ENCODE data around the gene OAF. TPM values are rescaled to one million over a fixed set of nuclear protein-coding genes. Genes with fewer than 3 reads are reported as not detected.
"Not testable (repeated sequence)": the region's sequence is repeated elsewhere in the genome, so short reads cannot be mapped to it uniquely, and the experiment has no call there.

Gene OAF
- total RNA-seq, 2 experiments from 2014 or later: 5.3 TPM

GRCh38 chr11:120272303-120272702, 61.5 kb downstream of the OAF start:
- Mint-ChIP-seq H3K27ac (no peak overlapping the region), H3K36me3 (ENCODE audit: low read depth) (no peaks in the 10 kb centered on the region), H3K4me3 (no peak overlapping the region), H3K27me3 (ENCODE audit: low read depth) (peaks cover 27% of the 10 kb centered on the region), H3K4me1 (ENCODE audit: low read depth) (no peaks in the 10 kb centered on the region), H3K9me3 (ENCODE audit: insufficient read depth) (no peaks in the 10 kb centered on the region)
- ChIA-PET POLR2A (no interaction called here), CTCF (no interaction called here)
- ATAC-seq (no peak), DNase-seq (no peak)

GRCh38 chr11:120273432-120273831, 62.6 kb downstream of the OAF start:
- ChIA-PET POLR2A (no interaction called here), CTCF (no interaction called here)
- Mint-ChIP-seq H3K36me3 (ENCODE audit: low read depth) (no peaks in the 10 kb centered on the region), H3K27me3 (ENCODE audit: low read depth) (peaks cover 26% of the 10 kb centered on the region), H3K4me1 (ENCODE audit: low read depth) (no peaks in the 10 kb centered on the region), H3K9me3 (ENCODE audit: insufficient read depth) (no peaks in the 10 kb centered on the region), H3K4me3 (no peak overlapping the region), H3K27ac (no peak overlapping the region)
- no peak for ATAC-seq
- DNase-seq: no peak

GRCh38 chr11:120273956-120274355, 63.1 kb downstream of the OAF start:
- H3K27me3 Mint-ChIP-seq (ENCODE audit: low read depth): peaks cover 28% of the 10 kb centered on the region
- H3K4me3 Mint-ChIP-seq; H3K4me1 Mint-ChIP-seq (ENCODE audit: low read depth); ATAC-seq; H3K27ac Mint-ChIP-seq; DNase-seq; POLR2A ChIA-PET; H3K36me3 Mint-ChIP-seq (ENCODE audit: low read depth); H3K9me3 Mint-ChIP-seq (ENCODE audit: insufficient read depth): not testable (repeated sequence)
- CTCF ChIA-PET: interaction anchor here (1.9 kb wide), 1 partner anchor 29 kb away, joined by 7 read pairs; no protein-coding TSS in a partner anchor

GRCh38 chr11:120279502-120279901, 68.7 kb downstream of the OAF start:
- peaks cover 20% of the 10 kb centered on the region for H3K27me3 Mint-ChIP-seq (ENCODE audit: low read depth)
- CTCF ChIA-PET: no interaction called here

More at GRCh38 chr11:120279502-120279901, 68.7 kb downstream of the OAF start:
- DNase-seq: no peak
- no peaks in the 10 kb centered on the region for H3K4me1 Mint-ChIP-seq (ENCODE audit: low read depth)
- no peak overlapping the region for H3K27ac Mint-ChIP-seq
- ATAC-seq: no peak
- H3K9me3 Mint-ChIP-seq (ENCODE audit: insufficient read depth): no peaks in the 10 kb centered on the region
- no peaks in the 10 kb centered on the region for H3K36me3 Mint-ChIP-seq (ENCODE audit: low read depth)
- POLR2A ChIA-PET: no interaction called here
- H3K4me3 Mint-ChIP-seq: no peak overlapping the region

Other genes starting within 250 kb of the OAF start
- not detected for gene TRIM29, start 72.9 kb upstream of the OAF start, total RNA-seq
- not detected for gene POU2F3, start 29.1 kb downstream of the OAF start, total RNA-seq
- under 1 TPM; 0.08 TPM for gene TLCD5, start 114.3 kb downstream of the OAF start, total RNA-seq
- gene ARHGEF12, start 125.4 kb downstream of the OAF start, total RNA-seq: 10 to 100 TPM in 1 of 2 experiments, 1 to 10 TPM in 1; 9.6 to 10.0 TPM